Measurements from ENCODE around the gene ABRACL.
"Not testable (repeated sequence)": the region's sequence is repeated elsewhere in the genome, so short reads cannot be mapped to it uniquely, and the experiment has no call there.

DNA sequence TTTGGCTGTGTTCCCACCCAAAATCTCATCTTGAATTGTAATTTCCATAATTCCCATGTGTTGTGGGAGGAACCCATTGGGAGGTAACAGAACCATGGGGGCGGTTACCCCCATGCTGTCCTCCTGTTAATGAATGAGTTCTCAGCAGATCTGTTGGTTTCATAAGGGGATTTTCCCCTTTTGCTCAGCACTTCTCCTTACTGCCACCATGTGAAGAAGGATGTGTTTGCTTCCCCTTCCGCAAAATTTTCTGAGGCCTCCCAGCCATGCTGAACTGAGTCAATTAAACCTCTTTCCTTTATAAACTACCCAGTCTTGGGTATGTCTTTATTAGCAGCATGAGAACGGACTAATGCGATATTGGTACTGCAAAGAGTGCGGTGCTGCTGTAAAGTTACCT is 35.6 kb upstream of the ABRACL start:
- not testable (repeated sequence) for TF ChIP-seq CTCF, POLR2A (IDR thresholded peaks at IDR 0.05)
